T-helper 17 cell (primary cell): ENCODE data around the gene KATNB1. TPM values are rescaled to one million over a fixed set of nuclear protein-coding genes. Genes with fewer than 3 reads are reported as not detected.
"Not testable (repeated sequence)": the region's sequence is repeated elsewhere in the genome, so short reads cannot be mapped to it uniquely, and the experiment has no call there.

Source experiments
- ATAC-seq: fragments of 150-1000 bp; cut with Tn5 transposase; 2 replicates; pipeline ENCODE4 v1.10.0; 2021; ENCODE audit warnings: mild to moderate bottlenecking, moderate library complexity
- DNase-seq, 3 donors: peaks; one replicate each; pipeline versions ENCODE4 v3.0.0 to v3.0.0-alpha.2; 2020 to 2021
- H3K9me3 ChIP-seq: one replicate; pipeline ENCODE4 v1.7.0; 2013; ENCODE audit warnings: low read length, mild to moderate bottlenecking; ENCODE audit not compliant: control insufficient read depth, poor library complexity, severe bottlenecking
- H3K27ac Mint-ChIP-seq: one replicate; pipeline ENCODE4 v1.8.0; 2022; ENCODE audit warnings: mild to moderate bottlenecking, moderate library complexity, mixed read lengths
- H3K27me3 Mint-ChIP-seq: one replicate; pipeline ENCODE4 v1.8.0; 2022; ENCODE audit warnings: mixed read lengths
- H3K36me3 Mint-ChIP-seq: one replicate; pipeline ENCODE4 v1.8.0; 2022; ENCODE audit warnings: low read depth, mixed read lengths
- H3K4me1 Mint-ChIP-seq: one replicate; pipeline ENCODE4 v1.8.0; 2022; ENCODE audit warnings: mild to moderate bottlenecking, mixed read lengths
- H3K4me3 Mint-ChIP-seq: one replicate; pipeline ENCODE4 v1.8.0; 2022; ENCODE audit warnings: mild to moderate bottlenecking, moderate library complexity, mixed read lengths
- total RNA-seq, 4 donors: library from RNA in 2 of 4; stranded (reverse) in 2 of 4; gene quantifications; one replicate each; pipeline ENCODE4 v1.2.3 and lab custom pipeline; 2022 to 2026

Gene KATNB1
- total RNA-seq, 2 donors from 2014 or later = 24.3 to 27.3 TPM

DNA sequence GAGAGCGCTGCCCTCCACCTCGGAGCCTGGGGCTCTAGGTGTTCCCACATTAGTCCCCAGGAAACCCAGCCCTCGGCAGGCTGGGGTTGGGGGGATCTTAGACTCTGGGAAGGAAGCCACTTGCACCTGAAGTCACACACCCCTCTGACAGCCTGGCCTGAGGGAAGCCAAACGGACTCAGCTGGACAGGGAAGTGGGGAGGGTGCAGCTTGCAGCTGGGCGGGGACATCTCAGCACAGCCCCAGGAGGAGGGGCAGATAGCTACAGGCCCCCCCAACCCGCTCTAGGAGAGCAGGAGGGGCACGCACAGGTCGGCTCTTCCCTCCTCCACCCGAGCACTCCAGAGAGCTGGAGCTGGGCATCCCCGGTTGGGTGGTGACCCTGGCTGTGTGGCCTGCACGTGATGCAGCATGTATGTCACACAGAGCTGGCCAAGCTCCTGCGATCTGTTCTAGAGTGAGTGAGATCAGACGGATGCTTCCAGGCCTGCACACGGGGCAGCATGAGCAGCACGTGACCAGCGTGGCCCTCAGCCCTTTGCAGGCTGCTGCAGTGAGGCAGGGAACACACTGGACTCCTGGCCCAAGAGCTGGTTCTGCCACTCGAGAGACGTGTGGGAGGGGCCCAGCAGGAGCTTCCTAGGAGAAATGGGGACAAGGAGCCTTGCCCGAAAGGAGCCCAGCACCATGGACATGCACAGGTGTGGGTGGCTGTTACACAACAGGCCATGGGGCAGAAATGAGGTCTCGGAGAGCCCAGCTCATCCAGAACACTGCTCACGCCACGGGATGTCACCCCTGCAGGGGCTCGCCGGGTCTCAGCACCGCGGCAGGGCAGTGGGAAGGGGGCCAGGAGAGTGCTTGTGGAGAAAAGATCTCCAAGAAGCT lies 51.3 kb downstream of the KATNB1 start:
- H3K4me3 Mint-ChIP-seq = no peak overlapping the region
- H3K27me3 Mint-ChIP-seq = peaks cover 4% of the 10 kb centered on the region
- peaks cover 2% of the 10 kb centered on the region for H3K4me1 Mint-ChIP-seq
- no peaks in the 10 kb centered on the region for H3K9me3 ChIP-seq
- no peak for ATAC-seq
- no peak for DNase-seq
- H3K27ac Mint-ChIP-seq = no peak overlapping the region
- H3K36me3 Mint-ChIP-seq = no peaks in the 10 kb centered on the region

DNA sequence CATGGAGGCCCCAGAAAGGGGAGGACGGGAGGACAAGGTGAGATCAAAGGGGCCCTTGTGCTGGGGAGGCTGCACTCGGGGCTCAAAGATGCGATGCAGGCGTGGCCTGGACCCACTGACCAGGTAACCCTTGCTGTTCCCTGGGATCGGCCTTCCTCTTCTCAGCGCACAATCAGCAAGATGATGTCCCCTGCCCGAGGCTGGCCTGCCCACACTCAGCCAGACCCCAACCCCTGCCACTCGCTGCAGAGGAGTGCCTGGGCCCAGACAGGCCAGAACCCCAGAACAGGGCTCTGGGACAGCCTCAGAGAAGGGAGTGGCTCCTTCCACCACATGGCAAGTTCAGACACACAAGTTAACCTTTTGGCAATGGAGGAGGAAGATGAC lies 51.9 kb downstream of the KATNB1 start:
- Mint-ChIP-seq H3K27ac (no peak overlapping the region), H3K27me3 (peaks cover 10% of the 10 kb centered on the region), H3K36me3 (no peaks in the 10 kb centered on the region), H3K4me3 (no peak overlapping the region), H3K4me1 (peaks cover 2% of the 10 kb centered on the region)
- DNase-seq (no peak), ATAC-seq (no peak)
- no peaks in the 10 kb centered on the region for H3K9me3 ChIP-seq

- no peaks in the 10 kb centered on the region for H3K36me3 Mint-ChIP-seq
- peaks cover 2% of the 10 kb centered on the region for H3K4me1 Mint-ChIP-seq
- DNase-seq (no peak), ATAC-seq (no peak)
- H3K27me3 Mint-ChIP-seq = peaks cover 10% of the 10 kb centered on the region
- no peaks in the 10 kb centered on the region for H3K9me3 ChIP-seq
- H3K27ac Mint-ChIP-seq = no peak overlapping the region
- no peak overlapping the region for H3K4me3 Mint-ChIP-seq
These were observed 52.8 kb downstream of the KATNB1 start for GRCh38 chr16:57788252-57788841.

- H3K4me3 Mint-ChIP-seq = no peak overlapping the region
- H3K27me3 Mint-ChIP-seq = peaks cover 10% of the 10 kb centered on the region
These were observed 53.4 kb downstream of the KATNB1 start for GRCh38 chr16:57788951-57789350.

GRCh38 chr16:57791195-57791892 lies 55.8 kb downstream of the KATNB1 start:
- H3K9me3 ChIP-seq = no peaks in the 10 kb centered on the region
- DNase-seq = no peak
- peaks cover 10% of the 10 kb centered on the region for H3K27me3 Mint-ChIP-seq
- no peak for ATAC-seq
- no peaks in the 10 kb centered on the region for H3K36me3 Mint-ChIP-seq
- no peak overlapping the region for H3K27ac Mint-ChIP-seq
- no peak overlapping the region for H3K4me3 Mint-ChIP-seq
- peaks cover 2% of the 10 kb centered on the region for H3K4me1 Mint-ChIP-seq

More at GRCh38 chr16:57788951-57789350, 53.4 kb downstream of the KATNB1 start:
- Mint-ChIP-seq H3K27ac (no peak overlapping the region), H3K36me3 (no peaks in the 10 kb centered on the region), H3K4me1 (peaks cover 2% of the 10 kb centered on the region)
- ATAC-seq (no peak), DNase-seq (no peak)
- H3K9me3 ChIP-seq = no peaks in the 10 kb centered on the region

GRCh38 chr16:57791893-57792461 lies 56.4 kb downstream of the KATNB1 start:
- ATAC-seq = no peak
- Mint-ChIP-seq H3K27me3 (peaks cover 10% of the 10 kb centered on the region), H3K27ac (no peak overlapping the region), H3K4me1 (peaks cover under 1% of the 10 kb centered on the region), H3K4me3 (no peak overlapping the region), H3K36me3 (no peaks in the 10 kb centered on the region)
- H3K9me3 ChIP-seq = no peaks in the 10 kb centered on the region
- no peak for DNase-seq

GRCh38 chr16:57794849-57795430 lies 59.4 kb downstream of the KATNB1 start:
- Mint-ChIP-seq H3K4me1 (peaks cover 13% of the 10 kb centered on the region), H3K27me3 (peaks cover 17% of the 10 kb centered on the region), H3K27ac (no peak overlapping the region), H3K4me3 (no peak overlapping the region), H3K36me3 (no peaks in the 10 kb centered on the region)
- no peak for ATAC-seq
- H3K9me3 ChIP-seq = no peaks in the 10 kb centered on the region
- DNase-seq = no peak

GRCh38 chr16:57795431-57795878 lies 59.9 kb downstream of the KATNB1 start:
- ATAC-seq = peak; percentile 59
- no peaks in the 10 kb centered on the region for H3K9me3 ChIP-seq
- Mint-ChIP-seq H3K4me1 (peaks cover 18% of the 10 kb centered on the region), H3K27ac (no peak overlapping the region), H3K4me3 (no peak overlapping the region), H3K27me3 (peaks cover 22% of the 10 kb centered on the region), H3K36me3 (no peaks in the 10 kb centered on the region)
- DNase-seq = no peak

DNA sequence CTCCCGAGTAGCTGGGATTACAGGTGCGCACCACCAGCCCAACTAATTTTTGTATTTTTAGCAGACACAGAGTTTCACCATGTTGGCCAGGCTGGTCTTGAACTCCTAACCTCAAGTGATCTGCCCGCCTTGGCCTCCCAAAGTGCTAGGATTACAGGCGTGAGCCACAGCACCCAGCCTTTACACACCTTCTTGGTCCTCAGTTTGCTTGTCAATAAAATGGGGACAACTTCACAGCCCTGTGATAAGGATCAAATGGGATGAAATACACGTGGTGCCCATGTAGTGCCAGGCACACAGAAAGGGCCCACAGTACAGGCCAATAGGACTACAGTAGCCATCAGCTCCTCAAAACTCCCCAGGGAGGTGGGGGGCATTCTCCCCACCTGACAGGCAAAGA lies 60.4 kb downstream of the KATNB1 start:
- H3K4me3 Mint-ChIP-seq, DNase-seq, ATAC-seq, H3K9me3 ChIP-seq, H3K36me3 Mint-ChIP-seq, H3K27ac Mint-ChIP-seq: not testable (repeated sequence)
- H3K4me1 Mint-ChIP-seq = peaks cover 19% of the 10 kb centered on the region
- peaks cover 24% of the 10 kb centered on the region for H3K27me3 Mint-ChIP-seq

GRCh38 chr16:57797216-57797525 lies 61.6 kb downstream of the KATNB1 start:
- no peak for ATAC-seq
- Mint-ChIP-seq H3K27ac (no peak overlapping the region), H3K36me3 (no peaks in the 10 kb centered on the region), H3K27me3 (peaks cover 22% of the 10 kb centered on the region), H3K4me1 (peaks cover 21% of the 10 kb centered on the region), H3K4me3 (no peak overlapping the region)
- no peaks in the 10 kb centered on the region for H3K9me3 ChIP-seq
- no peak for DNase-seq

GRCh38 chr16:57797526-57798266 lies 62.1 kb downstream of the KATNB1 start:
- DNase-seq (no peak), ATAC-seq (no peak)
- Mint-ChIP-seq H3K36me3 (peaks cover 2% of the 10 kb centered on the region), H3K27ac (no peak overlapping the region), H3K4me1 (peaks cover 24% of the 10 kb centered on the region), H3K27me3 (peaks cover 22% of the 10 kb centered on the region), H3K4me3 (no peak overlapping the region)
- no peaks in the 10 kb centered on the region for H3K9me3 ChIP-seq

GRCh38 chr16:57798267-57798810 lies 62.8 kb downstream of the KATNB1 start:
- peaks cover 5% of the 10 kb centered on the region for H3K36me3 Mint-ChIP-seq
- ATAC-seq (no peak), DNase-seq (no peak)
- no peak overlapping the region for H3K27ac Mint-ChIP-seq
- peaks cover 28% of the 10 kb centered on the region for H3K27me3 Mint-ChIP-seq
- H3K9me3 ChIP-seq = no peaks in the 10 kb centered on the region
- H3K4me3 Mint-ChIP-seq = no peak overlapping the region
- peaks cover 27% of the 10 kb centered on the region for H3K4me1 Mint-ChIP-seq
